SK-N-SH (cell line): ENCODE data around the gene KLC1. TPM values are rescaled to one million over a fixed set of nuclear protein-coding genes. Genes with fewer than 3 reads are reported as not detected.

Experiments
- CTCF ChIA-PET: fragments of 300-600, 350-600 bp; formaldehyde crosslinking; extraction: SDS; loops from one replicate; lab custom pipeline; 2021; lab: Yijun Ruan, JAX
- POLR2A ChIA-PET: fragments of 350-600 bp; sonication (Branson Sonifier 250); formaldehyde crosslinking; extraction: SDS; loops from one replicate; lab custom pipeline; 2020; ENCODE audit warnings: antibody characterized with exemption, inconsistent platforms; lab: Yijun Ruan, JAX
- DNase-seq: peaks from one replicate; pipeline ENCODE4 v3.0.0; 2012
- H2AFZ ChIP-seq: fragments of 200-600 bp; sonication (generic); 2 replicates; pipeline ENCODE4 v1.8.1; 2016; ENCODE audit warnings: antibody characterized with exemption, mild to moderate bottlenecking, low read depth
- H3F3A ChIP-seq: fragments of 200-600 bp; sonication (generic); replicated peaks from 2 replicates; pipeline ENCODE3; 2016; ENCODE audit warnings: antibody characterized with exemption, mild to moderate bottlenecking; ENCODE audit not compliant: insufficient read depth
- H3K27ac ChIP-seq, 2 experiments: fragments of 200-500 bp in 1 of 2; fragments of 200-600 bp in 1 of 2; sonication (Bioruptor generic) in 1 of 2; sonication (generic), shearing (Covaris generic) in 1 of 2; 2 replicates each; pipeline versions ENCODE4 v1.5.1 to v1.6.1; 2014 to 2016; ENCODE audit warnings: low read depth in 2 of 2, inconsistent platforms in 1 of 2, low read length in 1 of 2, mild to moderate bottlenecking in 1 of 2, mixed read lengths in 1 of 2
- H3K27me3 ChIP-seq: fragments of 200-600 bp; sonication (generic), shearing (Covaris generic); 2 replicates; pipeline ENCODE4 v1.6.1; 2016; ENCODE audit warnings: mixed run types; ENCODE audit not compliant: insufficient read depth
- H3K36me3 ChIP-seq, 2 experiments: fragments of 200-500 bp in 1 of 2; fragments of 200-600 bp in 1 of 2; sonication (Bioruptor generic) in 1 of 2; sonication (generic) in 1 of 2; replicated peaks in 1 of 2; 2 replicates each; pipeline versions ENCODE3 to v1.5.1; 2014 to 2016; ENCODE audit warnings: low read length in 1 of 2, mild to moderate bottlenecking in 1 of 2; ENCODE audit not compliant: insufficient read depth in 2 of 2, control insufficient read depth in 1 of 2
- H3K4me1 ChIP-seq, 2 experiments: fragments of 200-500 bp in 1 of 2; fragments of 200-600 bp in 1 of 2; sonication (Bioruptor generic) in 1 of 2; sonication (generic), shearing (Covaris generic) in 1 of 2; 2 replicates each; pipeline versions ENCODE4 v1.5.1 to v1.6.1; 2014 to 2016; ENCODE audit warnings: low read depth in 1 of 2, low read length in 1 of 2, mixed run types in 1 of 2; ENCODE audit not compliant: insufficient read depth in 2 of 2, control insufficient read depth in 1 of 2
- H3K4me2 ChIP-seq: fragments of 200-600 bp; sonication (generic), shearing (Covaris generic); 2 replicates; pipeline ENCODE4 v1.6.1; 2017; ENCODE audit warnings: mixed run types
- H3K4me3 ChIP-seq, 2 experiments: fragments of 200-500 bp in 1 of 2; fragments of 200-600 bp in 1 of 2; sonication (Bioruptor generic) in 1 of 2; sonication (generic), shearing (Covaris generic) in 1 of 2; 2 replicates each; pipeline versions ENCODE4 v1.5.1 to v1.8.1; 2014 to 2016; ENCODE audit warnings: low read depth in 2 of 2, inconsistent platforms in 1 of 2, low read length in 1 of 2, mild to moderate bottlenecking in 1 of 2, mixed read lengths in 1 of 2, moderate library complexity in 1 of 2
- H3K79me2 ChIP-seq: fragments of 200-600 bp; sonication (generic); 2 replicates; pipeline ENCODE4 v1.8.1; 2017; ENCODE audit warnings: mild to moderate bottlenecking; ENCODE audit not compliant: insufficient read depth
- H3K9ac ChIP-seq: fragments of 200-600 bp; sonication (generic); 2 replicates; pipeline ENCODE4 v1.6.1; 2017; ENCODE audit warnings: mixed run types
- H3K9me2 ChIP-seq: fragments of 200-600 bp; sonication (generic); 2 replicates; pipeline ENCODE4 v1.6.1; 2017; ENCODE audit warnings: mixed run types
- H3K9me3 ChIP-seq: fragments of 200-600 bp; sonication (generic); 2 replicates; pipeline ENCODE4 v1.6.1; 2017; ENCODE audit warnings: mixed run types, mild to moderate bottlenecking, moderate library complexity
- H4K20me1 ChIP-seq: fragments of 200-600 bp; sonication (generic); 2 replicates; pipeline ENCODE4 v1.6.1; 2017; ENCODE audit warnings: mild to moderate bottlenecking, mixed run types; ENCODE audit not compliant: insufficient read depth
- EZH2phosphoT487 ChIP-seq: fragments of 200-600 bp; sonication (generic); IDR thresholded peaks from 2 replicates; pipeline ENCODE4 v1.6.1; 2017; ENCODE audit warnings: low read depth, mixed run types, mild to moderate bottlenecking, antibody characterized with exemption, moderate library complexity, borderline replicate concordance
- FOSL2 ChIP-seq: IDR thresholded peaks from 2 replicates; pipeline ENCODE4 v1.4.0; 2012; ENCODE audit warnings: low read depth, mild to moderate bottlenecking, moderate library complexity, borderline replicate concordance
- GABPA ChIP-seq: IDR thresholded peaks from 2 replicates; pipeline ENCODE4 v1.4.0; 2012; ENCODE audit warnings: low read depth, mild to moderate bottlenecking
- GATA2 ChIP-seq: sonication (generic); formaldehyde crosslinking; IDR thresholded peaks from 2 replicates; pipeline ENCODE4 v1.5.0; 2020; ENCODE audit warnings: mild to moderate bottlenecking, missing genetic modification reagents
- JUND ChIP-seq: IDR thresholded peaks from 2 replicates; pipeline ENCODE4 v1.4.0; 2012
- MXI1 ChIP-seq: IDR thresholded peaks from 2 replicates; pipeline ENCODE4 v1.6.1; 2012; ENCODE audit warnings: mild to moderate bottlenecking, low read depth, low read length, improper control_type of control experiment
- NRF1 ChIP-seq: IDR thresholded peaks from 2 replicates; pipeline ENCODE4 v1.6.1; 2012; ENCODE audit warnings: low read depth, mild to moderate bottlenecking, low read length
- POLR2AphosphoS5 ChIP-seq: IDR thresholded peaks from 2 replicates; pipeline ENCODE4 v1.6.1; 2012; ENCODE audit warnings: low read depth, low read length
- RAD21 ChIP-seq: IDR thresholded peaks from 2 replicates; pipeline ENCODE4 v1.6.1; 2012; ENCODE audit warnings: mild to moderate bottlenecking, low read length
- RCOR1 ChIP-seq: fragments of 150-350 bp; IDR thresholded peaks from 2 replicates; pipeline ENCODE4 v1.6.1; 2017; ENCODE audit warnings: antibody characterized with exemption, low read length
- RFX5 ChIP-seq: IDR thresholded peaks from 2 replicates; pipeline ENCODE4 v1.6.1; 2012; ENCODE audit warnings: mild to moderate bottlenecking, improper control_type of control experiment, low read length
- SIN3A ChIP-seq: IDR thresholded peaks from 2 replicates; pipeline ENCODE4 v1.6.1; 2012; ENCODE audit warnings: low read depth, mild to moderate bottlenecking, low read length, moderate library complexity, borderline replicate concordance
- SMC3 ChIP-seq: IDR thresholded peaks from 2 replicates; pipeline ENCODE4 v1.6.1; 2012; ENCODE audit warnings: low read depth, low read length, improper control_type of control experiment
- TAF1 ChIP-seq: IDR thresholded peaks from 2 replicates; pipeline ENCODE4 v1.6.1; 2012; ENCODE audit warnings: low read depth, mild to moderate bottlenecking, low read length, moderate library complexity, borderline replicate concordance
- TEAD4 ChIP-seq: IDR thresholded peaks from 2 replicates; pipeline ENCODE4 v1.4.0; 2012; ENCODE audit warnings: mild to moderate bottlenecking, borderline replicate concordance; ENCODE audit not compliant: insufficient read depth
- ZBTB33 ChIP-seq: IDR thresholded peaks from 2 replicates; pipeline ENCODE4 v1.4.0; 2012; ENCODE audit warnings: low read depth, borderline replicate concordance
- WGBS: methylation state at CpG from one replicate; pipeline ENCODE4 v1.1.6; 2017; ENCODE audit warnings: low lambda C conversion rate; 5-methylcytosine and 5-hydroxymethylcytosine counted together
- polyA plus RNA-seq, 3 experiments: library from polyadenylated mRNA; depleted of rRNA; stranded (reverse); fragments of >200 nt; gene quantifications; 2 replicates each; pipeline ENCODE4 v1.2.3, GENCODE V29; 2012
- TF ChIP-seq, protein P1 (sequence below): IDR thresholded peaks from 2 replicates; pipeline ENCODE4 v1.4.0; 2012; ENCODE audit warnings: low read depth, borderline replicate concordance
- TF ChIP-seq, protein P2 (sequence below): fragments of 150-350 bp; IDR thresholded peaks from 2 replicates; pipeline ENCODE4 v1.6.1; 2016; ENCODE audit warnings: mild to moderate bottlenecking, low read depth, low read length

KLC1 gene
- polyA plus RNA-seq, 1 of the 3 experiments (the other 2 are of a cell fraction) = 308 TPM

DNA sequence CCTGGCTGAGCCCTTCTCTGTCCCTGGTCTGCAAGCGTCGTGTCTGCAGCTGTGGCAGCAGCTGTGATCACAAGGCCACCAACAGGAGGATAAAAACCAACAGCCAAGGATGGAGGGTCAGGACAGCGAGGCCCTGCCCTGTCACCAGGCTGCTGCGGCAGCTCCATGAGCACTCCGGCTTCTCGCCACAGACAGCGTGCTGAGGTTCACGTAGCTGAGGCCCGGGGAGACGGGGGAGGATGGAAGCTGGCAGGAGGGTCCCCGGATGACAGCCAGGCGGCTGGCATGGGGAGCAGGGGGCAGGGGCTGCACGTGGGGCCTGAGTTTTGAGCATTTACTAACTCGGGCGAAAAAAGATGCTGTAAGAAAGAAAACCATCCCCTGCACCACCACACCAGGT is 80.8 kb downstream of the KLC1 start:
- POLR2A ChIA-PET = no interaction called here

GRCh38 chr14:103710771-103711377 is 81.9 kb downstream of the KLC1 start:
- CTCF ChIA-PET = no interaction called here
- no peaks in the 10 kb centered on the region for H4K20me1 ChIP-seq
- no peak overlapping the region for H3K27ac ChIP-seq
- H2AFZ ChIP-seq = no peak overlapping the region
- POLR2A ChIA-PET = interaction anchor here (0.9 kb wide), 1 partner anchor 8 kb away, joined by 3 read pairs; no protein-coding TSS in a partner anchor
- WGBS = 92% methylated on average over 9 of the region's 9 CpGs
- H3K79me2 ChIP-seq = peaks cover 22% of the 10 kb centered on the region
- DNase-seq = no peak
- no peaks in the 10 kb centered on the region for H3F3A ChIP-seq
- H3K4me1 ChIP-seq = peaks cover 9 to 31% of the 10 kb centered on the region in 2 experiments; a peak in 2 of 4 replicates
- no peaks in the 10 kb centered on the region for H3K27me3 ChIP-seq
- no peak overlapping the region for H3K4me3 ChIP-seq
- no peaks in the 10 kb centered on the region for H3K9me3 ChIP-seq
- H3K9me2 ChIP-seq = no peaks in the 10 kb centered on the region
- H3K4me2 ChIP-seq = no peak overlapping the region
- peaks cover 0 to 33% of the 10 kb centered on the region in 2 experiments for H3K36me3 ChIP-seq
- H3K9ac ChIP-seq = no peak overlapping the region
- TF ChIP-seq EZH2phosphoT487 (no peak), JUND (no peak), RCOR1 (no peak), GATA2 (CRISPR knock-in tag) (no peak), RAD21 (no peak), SIN3A (no peak), MXI1 (no peak), TAF1 (no peak), ZBTB33 (no peak), FOSL2 (no peak), POLR2AphosphoS5 (no peak), RFX5 (no peak)

More for the DNA sequence above, 80.8 kb downstream of the KLC1 start:
- Histone ChIP-seq H3K79me2 (peaks cover 21% of the 10 kb centered on the region), H3K4me2 (no peak overlapping the region), H3K9me3 (no peaks in the 10 kb centered on the region), H3K9ac (no peak overlapping the region), H3K27ac (no peak overlapping the region), H4K20me1 (no peaks in the 10 kb centered on the region), H3K27me3 (no peaks in the 10 kb centered on the region), H3K36me3 (peaks cover 0 to 44% of the 10 kb centered on the region in 2 experiments), H3K4me1 (peaks cover 9 to 31% of the 10 kb centered on the region in 2 experiments; a peak in 2 of 4 replicates), H3F3A (no peaks in the 10 kb centered on the region), H2AFZ (no peak overlapping the region), H3K4me3 (no peak overlapping the region), H3K9me2 (no peaks in the 10 kb centered on the region)
- 97% methylated on average over 12 of the region's 15 CpGs for WGBS
- CTCF ChIA-PET = interaction anchor here (1.2 kb wide), 1 partner anchor 99 kb away, joined by 3 read pairs; no protein-coding TSS in a partner anchor
- DNase-seq = no peak
- no peak for TF ChIP-seq SMC3
- TF ChIP-seq RAD21 = no peak
- TF ChIP-seq POLR2AphosphoS5 = no peak
- no peak for TF ChIP-seq TAF1
- TF ChIP-seq, protein P1, sequence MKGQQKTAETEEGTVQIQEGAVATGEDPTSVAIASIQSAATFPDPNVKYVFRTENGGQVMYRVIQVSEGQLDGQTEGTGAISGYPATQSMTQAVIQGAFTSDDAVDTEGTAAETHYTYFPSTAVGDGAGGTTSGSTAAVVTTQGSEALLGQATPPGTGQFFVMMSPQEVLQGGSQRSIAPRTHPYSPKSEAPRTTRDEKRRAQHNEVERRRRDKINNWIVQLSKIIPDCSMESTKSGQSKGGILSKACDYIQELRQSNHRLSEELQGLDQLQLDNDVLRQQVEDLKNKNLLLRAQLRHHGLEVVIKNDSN = no peak
- no peak for TF ChIP-seq GATA2 (CRISPR knock-in tag)
- TF ChIP-seq RCOR1 = no peak
- TF ChIP-seq, protein P2, sequence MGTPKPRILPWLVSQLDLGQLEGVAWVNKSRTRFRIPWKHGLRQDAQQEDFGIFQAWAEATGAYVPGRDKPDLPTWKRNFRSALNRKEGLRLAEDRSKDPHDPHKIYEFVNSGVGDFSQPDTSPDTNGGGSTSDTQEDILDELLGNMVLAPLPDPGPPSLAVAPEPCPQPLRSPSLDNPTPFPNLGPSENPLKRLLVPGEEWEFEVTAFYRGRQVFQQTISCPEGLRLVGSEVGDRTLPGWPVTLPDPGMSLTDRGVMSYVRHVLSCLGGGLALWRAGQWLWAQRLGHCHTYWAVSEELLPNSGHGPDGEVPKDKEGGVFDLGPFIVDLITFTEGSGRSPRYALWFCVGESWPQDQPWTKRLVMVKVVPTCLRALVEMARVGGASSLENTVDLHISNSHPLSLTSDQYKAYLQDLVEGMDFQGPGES = no peak
- TF ChIP-seq NRF1 = no peak
- no peak for TF ChIP-seq ZBTB33
- TF ChIP-seq GABPA = no peak
- TF ChIP-seq TEAD4 = no peak
